GM20000 (cell line): ENCODE results near the gene COL18A1.
A peak's percentile ranks its signal among the peaks of the same experiment; 100 is the strongest.

Source experiments
- DNase-seq: peaks from one replicate; pipeline ENCODE4 v3.0.0; 2012; ENCODE audit warnings: low spot score
- CTCF ChIP-seq: IDR thresholded peaks from 2 replicates; pipeline ENCODE4 v1.5.1; 2012; ENCODE audit warnings: mild to moderate bottlenecking, control low read depth; ENCODE audit errors: extremely low read depth, missing control alignments

Gene COL18A1

DNA sequence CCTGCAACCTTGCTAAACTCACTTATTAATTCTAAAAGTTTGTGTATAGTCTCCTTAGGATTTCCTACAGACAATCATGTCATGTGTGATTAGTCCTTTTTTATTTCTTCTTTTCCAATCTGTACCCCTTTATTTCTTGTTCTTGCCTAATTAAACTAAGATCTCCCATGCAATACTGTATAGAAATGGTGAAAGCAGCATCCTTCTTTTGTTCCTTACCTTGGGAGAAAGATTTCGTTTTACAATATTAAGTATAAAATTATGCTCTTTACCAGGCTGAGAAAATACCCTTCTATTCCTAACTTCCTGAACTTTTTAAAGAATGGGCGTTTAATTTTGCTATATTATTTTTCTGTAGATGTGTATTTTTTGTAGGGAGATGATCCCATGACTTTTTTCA, 7.6 kb upstream of the COL18A1 start:
- no peak for DNase-seq
- TF ChIP-seq CTCF = no peak

DNA sequence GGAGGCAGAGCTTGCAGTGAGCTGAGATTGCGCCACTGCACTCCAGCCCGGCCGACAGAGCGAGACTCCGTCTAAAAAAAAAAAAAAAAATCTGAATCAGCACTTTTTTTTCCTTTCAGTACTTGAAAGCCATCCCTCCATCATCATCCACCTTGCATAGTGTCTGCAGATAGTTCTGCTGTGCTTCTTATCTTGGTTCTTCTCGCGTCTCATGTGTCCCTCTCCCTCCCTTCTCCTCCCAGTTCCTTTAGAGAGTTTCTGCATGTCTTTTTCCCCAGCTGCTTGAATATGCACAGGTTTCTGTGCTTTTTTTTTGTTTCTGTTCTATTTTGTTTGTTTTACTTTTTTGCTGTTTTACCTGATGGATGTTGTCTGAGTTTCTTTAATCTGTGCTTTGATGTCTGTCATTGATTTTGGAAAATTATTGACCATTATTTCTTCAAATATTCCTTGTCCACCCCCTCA, 3.9 kb upstream of the COL18A1 start:
- TF ChIP-seq CTCF = no peak
- DNase-seq = no peak

- no peak for TF ChIP-seq CTCF
- DNase-seq = no peak
Measured at GRCh38 chr21:45401916-45402900, 2.8 kb upstream of the COL18A1 start.

GRCh38 chr21:45403133-45403824, 1.7 kb upstream of the COL18A1 start:
- TF ChIP-seq CTCF = no peak
- no peak for DNase-seq

- DNase-seq = no peak
- TF ChIP-seq CTCF = no peak
Measured at GRCh38 chr21:45403825-45404729, 888 bp upstream of the COL18A1 start.

DNA sequence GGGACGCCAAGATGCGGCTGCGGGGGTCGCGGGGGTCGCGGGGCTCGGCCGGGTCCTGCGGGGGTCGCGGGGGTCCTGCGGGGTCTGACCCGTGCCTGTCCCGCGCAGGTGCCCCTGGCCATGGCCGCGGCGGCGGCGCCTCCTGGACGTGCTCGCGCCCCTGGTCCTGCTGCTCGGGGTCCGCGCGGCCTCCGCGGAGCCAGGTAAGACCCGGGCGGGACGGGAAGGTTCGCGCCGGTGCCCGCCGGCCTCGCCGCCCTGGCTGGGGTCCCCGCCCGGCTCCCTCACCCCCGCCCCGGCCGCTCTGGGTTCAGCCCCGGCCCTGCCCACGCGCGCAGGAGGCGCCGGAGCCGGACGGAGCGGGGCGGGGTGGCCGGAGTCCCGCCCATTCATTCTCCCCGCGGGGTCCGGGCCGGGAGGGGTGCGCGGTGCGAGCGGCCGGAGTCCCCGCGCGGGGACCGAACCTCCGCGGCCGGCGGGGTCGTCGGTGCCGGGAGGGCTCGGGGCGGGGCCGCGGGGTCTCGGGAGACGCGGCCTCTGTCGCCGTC, 380 bp downstream of the COL18A1 start:
- TF ChIP-seq CTCF = no peak
- DNase-seq = peak; percentile 59
